Urothelium cell line (cell line): ENCODE measurements around the gene PRL.

Experiments used
- DNase-seq: peaks from one replicate; pipeline ENCODE4 v3.0.0; 2011; ENCODE audit warnings: low spot score, mixed read lengths
- FAIRE-seq: peaks from 2 replicates; lab custom pipeline; 2011; peaks lifted over from hg19 to GRCh38; lab: Jason Lieb, UNC

Gene PRL

GRCh38 chr6:22296067-22296466 is 769 bp downstream of the PRL start:
- DNase-seq: no peak
- FAIRE-seq: no peak

DNA sequence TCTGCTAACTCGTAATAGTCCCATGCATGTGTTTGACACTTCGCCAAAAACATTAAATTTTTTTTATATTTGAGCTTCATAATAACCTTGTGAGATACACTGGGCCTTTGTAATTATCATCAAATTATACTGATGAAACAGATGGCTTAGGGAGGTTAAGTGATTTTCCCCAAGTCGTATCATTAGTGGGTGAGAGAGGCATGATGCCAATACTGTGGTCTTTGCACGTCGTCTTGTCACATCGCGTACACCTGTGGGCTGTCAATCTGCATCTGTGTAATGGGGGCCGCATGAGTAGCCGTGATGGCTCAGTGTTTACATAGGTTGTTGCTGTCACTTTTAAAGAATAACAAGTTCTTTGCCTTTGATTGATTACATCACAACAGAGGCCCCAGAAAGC is 1.7 kb downstream of the PRL start:
- no peak for FAIRE-seq
- DNase-seq: no peak

DNA sequence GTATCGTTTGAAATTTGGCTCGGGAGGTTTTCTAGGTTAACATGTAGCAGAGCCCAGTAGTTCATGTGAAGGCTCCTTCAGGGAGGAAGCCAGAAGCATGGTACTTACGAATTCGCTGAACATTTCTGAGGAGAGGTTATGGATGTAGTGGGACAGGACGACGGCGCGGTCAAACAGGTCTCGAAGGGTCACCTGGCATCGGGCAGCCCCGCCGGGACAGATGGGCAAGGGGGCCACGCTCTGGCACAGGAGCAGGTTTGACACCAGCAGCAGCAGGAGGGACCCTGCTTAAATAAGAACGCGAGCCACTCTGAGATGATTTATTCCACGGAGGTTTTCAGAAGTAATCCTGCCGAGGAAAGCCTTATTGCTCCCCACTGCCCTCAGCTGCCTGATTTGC is 2.5 kb downstream of the PRL start:
- no peak for DNase-seq
- no peak for FAIRE-seq

GRCh38 chr6:22290045-22290444 is 6.8 kb downstream of the PRL start:
- no peak for DNase-seq
- FAIRE-seq: no peak

DNA sequence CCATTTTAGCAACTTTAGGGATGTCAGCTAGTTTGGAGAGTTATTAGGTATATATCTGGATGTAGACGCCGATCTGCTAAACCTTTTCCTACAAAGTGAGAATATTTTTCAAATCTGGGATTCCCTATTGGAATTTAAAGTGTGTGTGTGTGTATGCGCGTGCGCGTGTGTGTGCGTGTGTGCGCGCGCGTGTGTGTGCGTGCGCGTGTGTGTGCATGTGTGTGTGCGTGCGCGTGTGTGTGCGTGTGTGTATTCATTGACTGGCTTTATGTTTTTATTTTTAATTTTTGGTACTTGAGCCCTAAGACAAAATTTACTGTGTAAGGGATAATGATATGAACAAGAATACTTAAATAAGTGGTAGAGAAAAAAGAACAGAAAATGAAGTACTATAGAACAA is 8.1 kb downstream of the PRL start:
- DNase-seq (no peak), FAIRE-seq (no peak)

- no peak for FAIRE-seq
- no peak for DNase-seq
These were observed 12.2 kb downstream of the PRL start for GRCh38 chr6:22284666-22285065.

DNA sequence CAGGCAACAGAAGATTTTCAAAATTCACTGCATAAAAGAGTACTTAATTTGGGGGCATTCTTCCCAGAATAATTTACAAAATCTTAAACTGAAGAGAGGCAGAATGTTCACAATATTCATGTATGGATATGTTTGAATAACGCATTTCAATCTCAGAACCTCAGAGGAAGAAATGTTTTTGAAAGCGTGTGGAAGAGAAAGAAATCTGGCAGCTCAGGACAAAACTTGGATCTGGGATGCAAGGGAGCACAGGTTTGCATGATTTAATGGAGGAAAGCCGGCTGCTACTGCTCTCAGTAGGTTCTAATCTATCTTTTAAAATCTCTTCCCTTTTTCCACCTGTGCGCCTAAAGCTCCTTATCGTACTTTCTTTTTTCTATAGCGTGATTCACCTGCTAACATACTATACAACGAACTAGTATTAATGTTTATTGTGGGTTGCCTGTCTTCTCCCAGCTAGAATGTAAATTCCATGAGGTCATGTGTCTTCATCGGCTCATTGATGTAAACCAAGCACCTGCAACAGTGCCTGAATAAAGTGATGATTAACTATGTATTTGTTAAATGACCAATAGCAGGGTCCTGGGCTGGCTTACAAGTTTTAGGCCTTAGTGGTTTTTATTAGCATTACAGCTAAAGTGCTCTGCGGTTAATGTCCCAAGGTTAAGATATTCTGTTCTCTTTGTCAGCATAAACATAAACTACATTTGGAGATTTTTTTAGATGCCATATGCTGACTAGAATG is 15.3 kb downstream of the PRL start:
- FAIRE-seq: no peak

GRCh38 chr6:22279427-22279826 is 17.4 kb downstream of the PRL start:
- DNase-seq (no peak), FAIRE-seq (no peak)

More for the DNA sequence above, 15.3 kb downstream of the PRL start:
- no peak for DNase-seq

- no peak for FAIRE-seq
- DNase-seq: no peak
These were observed 25.8 kb downstream of the PRL start for GRCh38 chr6:22271081-22271480.

GRCh38 chr6:22263748-22264147 is 33.1 kb downstream of the PRL start:
- DNase-seq (no peak), FAIRE-seq (no peak)

DNA sequence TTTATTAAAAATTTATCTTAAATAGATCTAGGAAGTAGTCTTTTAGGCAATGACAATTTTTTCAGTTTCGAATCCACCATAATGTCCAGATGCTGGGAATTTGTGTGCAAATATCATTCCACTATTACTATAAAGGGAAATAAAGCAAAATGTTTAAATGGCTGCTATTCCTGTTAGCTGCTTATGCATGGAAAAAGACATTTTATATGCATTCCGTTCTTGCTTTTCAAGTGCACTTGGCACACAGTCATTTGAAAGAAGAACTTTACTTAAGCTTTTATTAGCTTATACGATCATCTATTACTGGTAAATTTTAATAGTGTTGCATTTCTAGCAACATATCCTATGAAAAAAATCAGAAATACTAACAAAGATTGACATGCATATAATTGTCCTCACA is 42.0 kb downstream of the PRL start:
- DNase-seq: no peak
- no peak for FAIRE-seq

DNA sequence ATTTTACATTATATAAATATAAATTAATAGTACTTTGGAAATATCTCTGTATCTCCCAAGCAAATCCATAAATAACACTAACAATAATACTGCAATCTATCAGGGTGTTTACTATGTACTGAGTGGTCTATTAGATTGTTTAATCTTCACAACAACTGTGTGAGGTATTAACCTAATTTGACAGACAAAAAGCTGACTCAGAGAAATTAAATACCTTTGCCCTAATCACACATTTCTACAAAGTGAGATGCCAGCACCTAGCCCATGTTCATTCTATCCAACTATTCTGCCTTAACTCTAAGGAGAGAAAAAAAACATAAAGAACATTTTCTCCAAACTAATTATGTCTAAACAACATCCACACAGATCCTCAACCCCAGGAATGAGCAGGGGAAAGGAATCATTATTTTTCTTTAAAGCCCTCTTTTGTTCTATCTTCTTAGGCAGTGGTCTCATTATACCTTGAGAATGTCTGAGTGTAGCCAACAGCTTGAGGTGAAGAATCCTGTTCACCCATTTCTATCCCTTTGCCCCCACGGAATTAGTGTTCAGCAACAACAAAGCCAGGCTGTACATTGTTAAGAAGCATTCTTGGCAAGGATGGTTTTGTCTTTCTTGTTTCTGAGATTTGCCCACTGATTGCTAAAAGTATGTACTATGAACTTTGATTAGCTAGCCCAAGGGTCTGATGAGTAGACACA is 42.7 kb downstream of the PRL start:
- DNase-seq: no peak
- FAIRE-seq: no peak

- FAIRE-seq (no peak), DNase-seq (peak; percentile 43)
These were observed 45.5 kb downstream of the PRL start for GRCh38 chr6:22251348-22251747.

DNA sequence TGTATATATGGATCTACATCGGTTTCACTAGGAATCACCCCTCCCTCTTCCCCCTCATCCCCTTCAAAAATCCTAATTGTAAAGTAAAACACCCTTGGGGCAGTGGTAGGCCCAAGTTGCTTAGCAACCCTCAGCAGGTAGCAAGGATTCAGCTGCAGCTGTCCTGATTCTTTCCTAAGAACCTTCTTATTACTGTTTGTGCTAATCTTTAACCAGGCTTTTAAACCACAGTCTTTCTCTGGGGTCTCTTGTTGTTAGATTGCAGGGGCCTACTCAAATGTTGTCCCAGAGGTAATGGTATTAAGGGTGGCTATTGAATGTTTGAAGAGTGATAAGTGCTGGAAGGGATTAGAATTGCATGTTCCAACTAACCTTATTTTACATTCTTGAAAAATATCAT is 46.4 kb downstream of the PRL start:
- DNase-seq (no peak), FAIRE-seq (no peak)

DNA sequence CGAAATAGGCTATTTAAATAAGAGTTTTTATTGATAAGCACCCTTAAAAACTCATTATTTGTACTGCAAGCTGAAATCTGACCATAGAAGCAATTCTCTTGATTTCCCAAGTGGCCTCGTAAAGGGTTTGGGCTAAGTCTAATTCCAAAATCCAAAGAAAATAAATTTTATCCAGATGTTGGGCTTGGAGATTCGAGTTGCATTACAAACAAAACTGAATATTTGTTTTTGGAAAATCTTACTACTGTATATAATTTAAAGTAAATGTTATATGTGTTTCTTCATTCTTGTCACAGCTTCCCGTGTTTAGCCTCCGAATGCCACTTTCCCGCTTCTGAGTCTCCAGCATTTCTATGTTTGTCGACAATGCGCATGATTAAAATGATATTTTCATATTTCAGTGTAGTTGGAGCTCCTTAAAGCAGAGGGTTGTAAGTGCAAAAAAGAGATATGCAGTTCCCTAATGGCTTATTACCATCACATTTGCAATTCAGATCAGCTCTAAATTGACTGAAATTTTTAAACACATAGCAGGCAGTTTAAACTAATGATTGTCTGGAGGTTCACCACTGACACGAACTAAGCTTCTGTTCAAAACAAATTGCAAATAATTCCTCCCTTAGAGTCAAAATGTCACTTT is 47.0 kb downstream of the PRL start:
- FAIRE-seq (no peak), DNase-seq (no peak)

DNA sequence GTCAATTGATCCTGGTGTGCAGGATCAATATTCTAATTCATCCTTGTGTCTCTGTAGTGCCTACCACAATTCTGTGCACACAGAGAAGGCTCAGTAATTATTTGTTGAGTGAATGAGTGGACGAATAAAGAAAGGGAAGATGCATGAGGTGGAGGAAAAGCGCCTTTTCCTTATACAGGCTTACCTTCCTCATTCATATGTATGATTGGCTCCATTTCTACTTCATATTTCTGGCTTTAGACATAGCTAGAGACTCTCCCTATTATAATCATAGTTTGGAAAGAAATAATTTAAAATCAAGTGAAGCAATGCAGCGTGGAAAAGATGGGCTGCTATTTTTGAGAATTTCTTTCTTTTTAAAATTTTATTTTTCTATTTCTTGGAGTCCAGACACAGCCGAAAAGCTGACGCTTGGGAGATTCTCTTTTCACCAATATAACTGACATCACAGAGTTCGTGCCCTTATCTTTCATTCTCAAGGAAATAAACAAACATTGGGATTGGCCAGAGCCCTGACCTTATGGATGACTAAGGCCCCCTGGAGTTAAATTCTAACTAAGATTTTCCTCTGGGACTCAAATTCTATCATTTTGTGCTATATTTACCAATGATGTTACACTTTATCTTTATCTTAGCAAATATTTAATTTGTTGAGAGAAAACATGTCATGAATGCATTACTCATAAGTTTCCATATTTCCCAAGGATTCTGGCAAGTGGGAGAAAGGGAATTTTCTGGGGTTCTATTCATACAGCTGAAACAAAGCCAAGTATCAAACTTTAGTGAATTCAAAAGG is 48.1 kb downstream of the PRL start:
- FAIRE-seq: no peak
- no peak for DNase-seq

- no peak for DNase-seq
- FAIRE-seq: no peak
These were observed 48.8 kb downstream of the PRL start for GRCh38 chr6:22247916-22248482.

DNA sequence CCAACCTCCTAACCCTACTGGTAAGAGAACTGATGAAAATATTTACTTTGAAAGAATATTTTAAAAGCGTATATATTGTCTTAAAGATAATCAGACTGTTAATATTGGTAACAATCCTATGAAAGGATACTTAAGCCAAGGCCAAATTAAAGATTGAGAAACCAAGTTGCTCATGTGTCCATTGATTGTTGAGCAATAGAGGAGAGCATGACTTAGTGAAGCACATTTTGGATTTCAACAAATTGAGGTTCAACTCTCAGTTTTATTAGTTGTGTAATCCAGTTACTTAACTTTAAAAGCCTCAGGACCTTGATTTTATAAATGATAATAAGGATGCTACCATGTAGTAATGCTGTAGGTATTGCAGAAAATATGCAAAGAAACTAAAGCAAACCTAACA is 56.8 kb downstream of the PRL start:
- DNase-seq (no peak), FAIRE-seq (no peak)

DNA sequence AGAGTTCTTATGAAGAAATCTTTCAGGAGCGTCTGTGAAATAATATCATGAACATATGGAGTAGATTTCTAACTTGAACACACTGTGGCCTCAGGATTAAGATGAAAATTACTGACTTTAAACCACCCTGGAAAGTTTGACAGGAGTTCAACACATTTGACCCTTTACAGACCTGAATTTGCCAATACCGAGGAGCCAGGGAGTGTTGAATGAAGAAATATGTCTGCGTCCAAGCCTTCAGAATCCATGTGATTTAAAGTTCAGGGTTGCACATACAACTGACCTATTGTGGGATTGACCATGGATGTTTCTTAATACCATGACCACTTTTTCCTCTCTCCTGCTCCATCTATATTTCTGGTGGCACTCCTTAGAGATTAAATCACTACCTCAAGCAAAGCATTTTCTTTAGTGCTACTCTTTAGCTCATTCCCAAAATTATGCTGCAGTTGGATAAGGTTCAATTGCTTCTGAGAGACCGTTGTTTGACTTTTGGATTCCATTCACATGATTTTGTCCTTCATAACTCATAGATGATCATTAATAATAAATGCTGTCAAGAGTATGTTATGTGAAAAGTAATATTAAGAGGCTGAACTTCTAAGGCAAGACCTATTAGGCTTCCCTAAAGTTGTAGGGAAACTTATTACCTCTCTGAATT is 57.4 kb downstream of the PRL start:
- FAIRE-seq (no peak), DNase-seq (no peak)

DNA sequence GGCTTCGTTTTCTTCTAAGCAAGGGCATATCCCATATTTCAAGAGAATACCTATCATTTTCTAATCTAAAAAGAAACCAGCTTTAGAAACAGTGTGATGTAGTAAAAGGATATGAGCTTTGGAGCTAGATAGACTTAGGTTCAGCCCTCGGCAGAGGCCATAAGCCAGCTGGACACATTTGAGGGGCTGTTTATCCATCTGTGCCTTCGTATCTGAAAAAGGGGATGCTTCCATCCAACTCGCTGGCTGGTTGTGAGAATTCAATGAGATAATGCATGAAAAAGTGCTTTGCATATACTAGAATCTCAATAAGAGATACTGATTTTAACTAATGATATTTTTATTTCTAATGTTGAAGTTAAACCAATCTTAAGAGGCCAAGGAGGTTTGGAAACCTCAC is 58.0 kb downstream of the PRL start:
- no peak for DNase-seq
- FAIRE-seq: no peak
